ENCODE results near the gene MAP4K5. TPM values are rescaled to one million over a fixed set of nuclear protein-coding genes. Genes with fewer than 3 reads are reported as not detected.
A peak's percentile ranks its signal among the peaks of the same experiment; 100 is the strongest.
"Not testable (repeated sequence)": the region's sequence is repeated elsewhere in the genome, so short reads cannot be mapped to it uniquely, and the experiment has no call there.

MAP4K5 gene
- 85.2 TPM for total RNA-seq

GRCh38 chr14:50532502-50533240, at the start of gene MAP4K5:
Gene MAP4K5, minus strand, starts transcription at chr14:50532569. Its CDS starts 520 bp downstream, at chr14:50532049.
- DNase-seq (ENCODE audit: low spot score in 2 of 2) (peak; percentile 86 to 91), FAIRE-seq (no peak)

- DNase-seq (ENCODE audit: low spot score in 2 of 2) (no peak), FAIRE-seq (no peak)
Measured at GRCh38 chr14:50578433-50578832, 46.1 kb upstream of the MAP4K5 start.

- peak; percentile 62 for FAIRE-seq
- DNase-seq (ENCODE audit: low spot score in 2 of 2): no peak
Measured at GRCh38 chr14:50577982-50578381, 45.6 kb upstream of the MAP4K5 start.

GRCh38 chr14:50575769-50576168, 43.4 kb upstream of the MAP4K5 start:
- DNase-seq (ENCODE audit: low spot score in 2 of 2): no peak
- no peak for FAIRE-seq

- FAIRE-seq (no peak), DNase-seq (ENCODE audit: low spot score in 2 of 2) (no peak)
Measured at GRCh38 chr14:50573862-50574261, 41.5 kb upstream of the MAP4K5 start.

- no peak for FAIRE-seq
- DNase-seq (ENCODE audit: low spot score in 2 of 2): no peak
Measured at GRCh38 chr14:50569714-50570274, 37.4 kb upstream of the MAP4K5 start.

GRCh38 chr14:50562841-50563240, 30.5 kb upstream of the MAP4K5 start:
- no peak for FAIRE-seq

GRCh38 chr14:50560931-50561285, 28.5 kb upstream of the MAP4K5 start:
- no peak for FAIRE-seq
- DNase-seq (ENCODE audit: low spot score in 2 of 2): peak; percentile 47 to 51

More at GRCh38 chr14:50562841-50563240, 30.5 kb upstream of the MAP4K5 start:
- no peak for DNase-seq (ENCODE audit: low spot score in 2 of 2)

GRCh38 chr14:50559990-50560930, 27.9 kb upstream of the MAP4K5 start, which contains the start of gene ATL1:
Gene ATL1, plus strand, starts transcription at chr14:50560145. Its CDS starts 121 bp downstream, at chr14:50560266.
- no peak for FAIRE-seq
- DNase-seq (ENCODE audit: low spot score in 2 of 2): peak; percentile 52 to 73

GRCh38 chr14:50552796-50553195, 20.4 kb upstream of the MAP4K5 start:
- FAIRE-seq: not testable (repeated sequence)

GRCh38 chr14:50551877-50552276, 19.5 kb upstream of the MAP4K5 start:
- FAIRE-seq (no peak), DNase-seq (ENCODE audit: low spot score in 2 of 2) (no peak)

More at GRCh38 chr14:50552796-50553195, 20.4 kb upstream of the MAP4K5 start:
- not testable (repeated sequence) for DNase-seq (ENCODE audit: low spot score in 2 of 2)

GRCh38 chr14:50550294-50550693, 17.9 kb upstream of the MAP4K5 start:
- no peak for FAIRE-seq

GRCh38 chr14:50545618-50546017, 13.2 kb upstream of the MAP4K5 start:
- FAIRE-seq (no peak), DNase-seq (ENCODE audit: low spot score in 2 of 2) (no peak)

More at GRCh38 chr14:50550294-50550693, 17.9 kb upstream of the MAP4K5 start:
- DNase-seq (ENCODE audit: low spot score in 2 of 2): no peak

- no peak for FAIRE-seq
- DNase-seq (ENCODE audit: low spot score in 2 of 2): no peak
Measured at GRCh38 chr14:50544911-50545310, 12.5 kb upstream of the MAP4K5 start.

- DNase-seq (ENCODE audit: low spot score in 2 of 2) (peak in 1 of 2 donors; percentile 25), FAIRE-seq (no peak)
Measured at GRCh38 chr14:50542941-50543418, 10.6 kb upstream of the MAP4K5 start.

- DNase-seq (ENCODE audit: low spot score in 2 of 2): no peak
- no peak for FAIRE-seq
Measured at GRCh38 chr14:50541159-50541567, 8.8 kb upstream of the MAP4K5 start.

- DNase-seq (ENCODE audit: low spot score in 2 of 2) (no peak), FAIRE-seq (no peak)
Measured at GRCh38 chr14:50539051-50539450, 6.7 kb upstream of the MAP4K5 start.

GRCh38 chr14:50538034-50538433, 5.7 kb upstream of the MAP4K5 start:
- DNase-seq (ENCODE audit: low spot score in 2 of 2); FAIRE-seq: not testable (repeated sequence)

- FAIRE-seq (no peak), DNase-seq (ENCODE audit: low spot score in 2 of 2) (no peak)
Measured at GRCh38 chr14:50534997-50535396, 2.6 kb upstream of the MAP4K5 start.

- DNase-seq (ENCODE audit: low spot score in 2 of 2): no peak
- FAIRE-seq: no peak
Measured at GRCh38 chr14:50534416-50534815, 2.0 kb upstream of the MAP4K5 start.

- FAIRE-seq: peak; percentile 76
- DNase-seq (ENCODE audit: low spot score in 2 of 2): peak in 1 of 2 donors; percentile 54
Measured at GRCh38 chr14:50533806-50534205, 1.4 kb upstream of the MAP4K5 start.

Data from frontal cortex (tissue), 4 donors.